Neural progenitor cell (in vitro differentiated cells): ENCODE measurements around the gene JPH2.

Experiments used
- EZH2 ChIP-seq: fragments of 200-600 bp; sonication (generic); IDR thresholded peaks from 2 replicates; pipeline ENCODE4 v1.6.1; 2017; ENCODE audit warnings: antibody characterized with exemption, mild to moderate bottlenecking, moderate library complexity
- EZH2phosphoT487 ChIP-seq: fragments of 200-600 bp; sonication (generic); IDR thresholded peaks from 2 replicates; pipeline ENCODE4 v1.6.1; 2017; ENCODE audit warnings: antibody characterized with exemption
- TF ChIP-seq, protein P1 (sequence below): fragments of 200-600 bp; sonication (generic); IDR thresholded peaks from 2 replicates; pipeline ENCODE4 v1.5.1; 2017; ENCODE audit warnings: antibody characterized with exemption, mild to moderate bottlenecking

DNA sequence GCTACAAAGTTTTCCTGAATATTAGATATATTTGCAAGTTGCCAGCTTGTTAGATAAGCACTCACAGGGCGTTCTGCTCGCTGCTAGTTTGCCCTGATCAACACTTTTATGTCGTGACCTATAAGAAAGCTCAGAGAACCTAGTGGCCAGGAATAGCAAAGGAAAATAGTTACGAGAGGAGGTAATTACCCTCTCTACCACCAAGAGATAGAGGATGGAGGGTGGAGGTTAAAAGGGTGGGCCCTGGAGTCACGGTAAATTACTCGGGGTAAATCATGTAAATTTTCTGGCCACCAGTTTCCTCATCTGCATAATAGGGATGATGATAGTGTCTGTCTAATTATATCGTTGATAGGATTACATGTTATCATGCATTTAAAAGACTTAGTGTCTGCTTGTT lies 87.2 kb downstream of the JPH2 start:
- TF ChIP-seq EZH2 (no peak), EZH2phosphoT487 (no peak)
- TF ChIP-seq, protein P1, sequence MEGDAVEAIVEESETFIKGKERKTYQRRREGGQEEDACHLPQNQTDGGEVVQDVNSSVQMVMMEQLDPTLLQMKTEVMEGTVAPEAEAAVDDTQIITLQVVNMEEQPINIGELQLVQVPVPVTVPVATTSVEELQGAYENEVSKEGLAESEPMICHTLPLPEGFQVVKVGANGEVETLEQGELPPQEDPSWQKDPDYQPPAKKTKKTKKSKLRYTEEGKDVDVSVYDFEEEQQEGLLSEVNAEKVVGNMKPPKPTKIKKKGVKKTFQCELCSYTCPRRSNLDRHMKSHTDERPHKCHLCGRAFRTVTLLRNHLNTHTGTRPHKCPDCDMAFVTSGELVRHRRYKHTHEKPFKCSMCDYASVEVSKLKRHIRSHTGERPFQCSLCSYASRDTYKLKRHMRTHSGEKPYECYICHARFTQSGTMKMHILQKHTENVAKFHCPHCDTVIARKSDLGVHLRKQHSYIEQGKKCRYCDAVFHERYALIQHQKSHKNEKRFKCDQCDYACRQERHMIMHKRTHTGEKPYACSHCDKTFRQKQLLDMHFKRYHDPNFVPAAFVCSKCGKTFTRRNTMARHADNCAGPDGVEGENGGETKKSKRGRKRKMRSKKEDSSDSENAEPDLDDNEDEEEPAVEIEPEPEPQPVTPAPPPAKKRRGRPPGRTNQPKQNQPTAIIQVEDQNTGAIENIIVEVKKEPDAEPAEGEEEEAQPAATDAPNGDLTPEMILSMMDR: no peak
